A549 (cell line): Measurements from ENCODE around the gene CELSR1. TPM values are rescaled to one million over a fixed set of nuclear protein-coding genes. Genes with fewer than 3 reads are reported as not detected.

Source experiments
- ATAC-seq, 2 experiments: fragments of 200-7000 bp in 1 of 2; fragments of >200 bp in 1 of 2; cut with Nextera tagmentation in 1 of 2; cut with Tn5 transposase in 1 of 2; 3 replicates each; pipeline versions ENCODE4 v1.8.0 to v1.9.1; 2018 to 2020; ENCODE audit warnings: mild to moderate bottlenecking in 1 of 2, moderate library complexity in 1 of 2
- CTCF ChIA-PET: fragments of 300-600 bp; sonication (Branson Sonifier 250); formaldehyde crosslinking; extraction: SDS; loops from one replicate; lab custom pipeline; 2021; ENCODE audit warnings: antibody characterized with exemption, inconsistent platforms; lab: Yijun Ruan, JAX
- POLR2A ChIA-PET: fragments of 350-600 bp; formaldehyde crosslinking; extraction: SDS; loops from one replicate; lab custom pipeline; 2021; ENCODE audit warnings: antibody characterized with exemption, inconsistent platforms; lab: Yijun Ruan, JAX
- DNase-seq, 2 experiments: peaks; one replicate each; pipeline versions ENCODE4 v3.0.0 to v3.0.0-alpha.2; 2011 to 2016; ENCODE audit warnings: low read depth in 1 of 2, low spot score in 1 of 2
- FAIRE-seq: peaks from 2 replicates; lab custom pipeline; 2011; peaks lifted over from hg19 to GRCh38; lab: Jason Lieb, UNC
- H3K27ac ChIP-seq, 2 experiments: fragments of >200 bp; sonication (Bioruptor Twin); formaldehyde crosslinking; 3 replicates each; pipeline ENCODE4 v1.5.1; 2016 to 2017
- H3K4me1 ChIP-seq: fragments of >200 bp; sonication (Bioruptor Twin); formaldehyde crosslinking; 3 replicates; pipeline ENCODE4 v1.6.1; 2016
- H3K4me2 ChIP-seq: fragments of >200 bp; sonication (Bioruptor Twin); formaldehyde crosslinking; 3 replicates; pipeline ENCODE4 v1.6.1; 2016
- H3K4me3 ChIP-seq: fragments of >200 bp; sonication (Bioruptor Twin); formaldehyde crosslinking; 3 replicates; pipeline ENCODE4 v1.5.1; 2016
- H3K9me3 ChIP-seq: fragments of >200 bp; sonication (Bioruptor Twin); formaldehyde crosslinking; 3 replicates; pipeline ENCODE4 v1.6.1; 2016
- ATOH8 ChIP-seq: fragments of 250-450 bp; sonication (Bioruptor Pico); IDR thresholded peaks from 2 replicates; pipeline ENCODE4 v1.5.0; 2020; ENCODE audit warnings: low read depth, mild to moderate bottlenecking, moderate library complexity
- CBX2 ChIP-seq: fragments of 200-600 bp; sonication (generic); IDR thresholded peaks from 2 replicates; pipeline ENCODE4 v1.6.1; 2016; ENCODE audit warnings: low read depth, mild to moderate bottlenecking, borderline replicate concordance
- CEBPB ChIP-seq, 2 experiments: fragments of >200 bp in 1 of 2; sonication (Bioruptor Twin) in 1 of 2; formaldehyde crosslinking in 1 of 2; IDR thresholded peaks; 2 replicates each; pipeline ENCODE4 v1.6.1; 2012 to 2016
- E2F6 ChIP-seq: IDR thresholded peaks from 2 replicates; pipeline ENCODE4 v1.6.1; 2012; ENCODE audit warnings: low read depth, borderline replicate concordance
- ELK1 ChIP-seq: fragments of 150-350 bp; IDR thresholded peaks from 2 replicates; pipeline ENCODE4 v1.6.1; 2014; ENCODE audit warnings: low read depth, mild to moderate bottlenecking, low read length
- FOSB ChIP-seq: fragments of 250-450 bp; sonication (Bioruptor Pico); IDR thresholded peaks from 2 replicates; pipeline ENCODE4 v1.5.0; 2020; ENCODE audit warnings: mild to moderate bottlenecking, moderate library complexity
- HEYL ChIP-seq: fragments of 250-450 bp; sonication (Bioruptor Pico); IDR thresholded peaks from 2 replicates; pipeline ENCODE4 v1.8.0; 2021; ENCODE audit warnings: mild to moderate bottlenecking, moderate library complexity
- HMGXB4 ChIP-seq: fragments of 250-450 bp; sonication (Bioruptor Pico); IDR thresholded peaks from 2 replicates; pipeline ENCODE4 v1.5.0; 2021; ENCODE audit warnings: mild to moderate bottlenecking, moderate library complexity, borderline replicate concordance
- HOXA7 ChIP-seq: fragments of 250-450 bp; sonication (Bioruptor Pico); IDR thresholded peaks from 2 replicates; pipeline ENCODE4 v1.5.0; 2020; ENCODE audit warnings: mild to moderate bottlenecking, moderate library complexity
- JUN ChIP-seq, 2 experiments: fragments of >200 bp; sonication (Bioruptor Twin); formaldehyde crosslinking; IDR thresholded peaks; 2 replicates in 1 of 2; 3 replicates in 1 of 2; pipeline ENCODE4 v1.6.1; 2016 to 2017
- JUNB ChIP-seq: fragments of >200 bp; sonication (Bioruptor Twin); formaldehyde crosslinking; IDR thresholded peaks from 2 replicates; pipeline ENCODE4 v1.6.1; 2016
- MAX ChIP-seq: IDR thresholded peaks from 2 replicates; pipeline ENCODE4 v1.6.1; 2012
- MYC ChIP-seq: IDR thresholded peaks from 2 replicates; pipeline ENCODE4 v1.6.1; 2012; ENCODE audit warnings: mild to moderate bottlenecking, inconsistent platforms, low read length, improper control_type of control experiment, borderline replicate concordance
- NPAS2 ChIP-seq: fragments of 250-450 bp; sonication (Bioruptor Pico); IDR thresholded peaks from 2 replicates; pipeline ENCODE4 v1.8.0; 2022; ENCODE audit warnings: mild to moderate bottlenecking, moderate library complexity, borderline replicate concordance
- POLR2AphosphoS2 ChIP-seq: conservative IDR thresholded peaks from 2 replicates; pipeline ENCODE4 v1.6.1; 2012; ENCODE audit warnings: low read length, improper control_type of control experiment, inconsistent platforms
- RAD21 ChIP-seq, 2 experiments: fragments of >200 bp in 1 of 2; sonication (Bioruptor Twin) in 1 of 2; formaldehyde crosslinking in 1 of 2; IDR thresholded peaks in 1 of 2; conservative IDR thresholded peaks in 1 of 2; 2 replicates in 1 of 2; 3 replicates in 1 of 2; pipeline ENCODE4 v1.6.1; 2012 to 2018; ENCODE audit warnings: inconsistent platforms in 1 of 2
- RFX5 ChIP-seq: fragments of 450-650 bp; IDR thresholded peaks from 2 replicates; pipeline ENCODE4 v1.7.1; 2014; ENCODE audit warnings: antibody characterized with exemption, mild to moderate bottlenecking, moderate library complexity
- TFCP2L1 ChIP-seq: fragments of 250-450 bp; sonication (Bioruptor Pico); IDR thresholded peaks from 2 replicates; pipeline ENCODE4 v1.5.0; 2021; ENCODE audit warnings: mild to moderate bottlenecking
- TP53 ChIP-seq: fragments of 250-450 bp; sonication (Bioruptor Pico); IDR thresholded peaks from 2 replicates; pipeline ENCODE4 v1.5.0; 2021; ENCODE audit warnings: mild to moderate bottlenecking, moderate library complexity
- ZNF302 ChIP-seq: fragments of 250-450 bp; sonication (Bioruptor Pico); IDR thresholded peaks from 2 replicates; pipeline ENCODE4 v1.9.0; 2021; ENCODE audit warnings: inconsistent platforms, mild to moderate bottlenecking, moderate library complexity
- ZSCAN20 ChIP-seq: fragments of 250-450 bp; sonication (Bioruptor Pico); IDR thresholded peaks from 2 replicates; pipeline ENCODE4 v1.8.0; 2022; ENCODE audit warnings: mild to moderate bottlenecking, moderate library complexity
- WGBS: methylation state at CpG from one replicate; pipeline ENCODE4 v1.1.6; 2017; ENCODE audit errors: missing lambda C conversion rate; 5-methylcytosine and 5-hydroxymethylcytosine counted together
- polyA plus RNA-seq, 4 experiments: library from polyadenylated mRNA; depleted of rRNA in 3 of 4; stranded (reverse); fragments of >200 nt; fragmentation: RNase III in 1 of 4; extraction: RNeasy Plus Mini Kit Qiagen cat#74134 plus additional on column Dnase treatment in 1 of 4; gene quantifications; 2 replicates in 3 of 4; 3 replicates in 1 of 4; pipeline ENCODE4 v1.2.3, GENCODE V29; 2011 to 2017

CELSR1 gene
- polyA plus RNA-seq, 2 of the 4 experiments (the other 2 are of a cell fraction) = 15.3 to 31.8 TPM

GRCh38 chr22:46540874-46541273, 3.5 kb upstream of the CELSR1 start:
- no peak for FAIRE-seq
- DNase-seq = no peak
- Histone ChIP-seq H3K4me1 (peaks cover 30% of the 10 kb centered on the region), H3K4me2 (no peak overlapping the region), H3K9me3 (no peaks in the 10 kb centered on the region), H3K27ac (peak overlapping the region in 1 of 2 experiments; percentile 78; a peak in 3 of 6 replicates)
- CTCF ChIA-PET = interaction anchor here (1.3 to 12.0 kb wide), 8 partner anchors 11 to 419 kb away, joined by 5 to 184 read pairs (median 13); no protein-coding TSS in a partner anchor
- ATAC-seq = no peak
- POLR2A ChIA-PET = no interaction called here
- TF ChIP-seq FOSB (no peak), ZSCAN20 (no peak), MAX (no peak), JUNB (no peak), POLR2AphosphoS2 (no peak), HEYL (no peak), NPAS2 (CRISPR knock-in tag) (no peak), CBX2 (no peak), TFCP2L1 (no peak), HMGXB4 (no peak), TP53 (CRISPR knock-in tag) (no peak), JUN (IDR thresholded peaks at IDR 0.05) (no peak), ELK1 (no peak), ATOH8 (CRISPR knock-in tag) (no peak), CEBPB (IDR thresholded peaks at IDR 0.05) (no peak), MYC (no peak), RFX5 (no peak), ZNF302 (CRISPR knock-in tag) (no peak), HOXA7 (CRISPR knock-in tag) (no peak), RAD21 (conservative IDR thresholded peaks at IDR 0.05 in 1 of 2, IDR thresholded peaks at IDR 0.05 in 1 of 2) (no peak)
- TF ChIP-seq, all 56 proteins: peak for 0
- H3K4me3 ChIP-seq = no peak overlapping the region
- 99% methylated on average over 5 of the region's 5 CpGs for WGBS

GRCh38 chr22:46539169-46539568, 1.7 kb upstream of the CELSR1 start:
- 22% methylated on average over 8 of the region's 9 CpGs for WGBS
- ChIA-PET POLR2A (no interaction called here), CTCF (interaction anchor here (0.6 to 12.0 kb wide), 6 partner anchors 94 to 191 kb away, joined by 3 to 184 read pairs (median 4); no protein-coding TSS in a partner anchor)
- DNase-seq = no peak
- Histone ChIP-seq H3K4me1 (peaks cover 28% of the 10 kb centered on the region), H3K4me3 (peak overlapping the region; percentile 78), H3K9me3 (no peaks in the 10 kb centered on the region), H3K27ac (peak overlapping the region; percentile 89 to 100), H3K4me2 (peak overlapping the region; percentile 74)
- FAIRE-seq = no peak
- TF ChIP-seq E2F6 = no peak
- TF ChIP-seq POLR2AphosphoS2 = no peak
- no peak for TF ChIP-seq ZNF302 (CRISPR knock-in tag)
- TF ChIP-seq HEYL = no peak
- ATAC-seq = no peak
